Mononuclear cell (primary cell): ENCODE measurements around the gene OR5C1. TPM values are rescaled to one million over a fixed set of nuclear protein-coding genes. Genes with fewer than 3 reads are reported as not detected.
"Not testable (repeated sequence)": the region's sequence is repeated elsewhere in the genome, so short reads cannot be mapped to it uniquely, and the experiment has no call there.

Experiments
- H3K27me3 ChIP-seq: 2 replicates; pipeline ENCODE4 v1.6.0; 2011; ENCODE audit warnings: low read length, control low read depth; ENCODE audit not compliant: insufficient read depth
- H3K4me1 ChIP-seq: 2 replicates; pipeline ENCODE4 v1.5.1; 2011; ENCODE audit warnings: mild to moderate bottlenecking, low read length, control low read depth; ENCODE audit not compliant: insufficient read depth
- H3K4me3 ChIP-seq: 2 replicates; pipeline ENCODE4 v1.5.1; 2011; ENCODE audit warnings: mild to moderate bottlenecking, low read length, moderate library complexity
- H3K9me3 ChIP-seq: 2 replicates; pipeline ENCODE4 v1.5.1; 2011; ENCODE audit warnings: low read depth, mild to moderate bottlenecking, control low read depth, low read length
- total RNA-seq: library from RNA; depleted of rRNA; stranded (reverse); fragments of >200 nt; gene quantifications from one replicate; pipeline ENCODE4 v1.2.3, GENCODE V29; 2012

Gene OR5C1
- total RNA-seq, 1 donor = not detected

DNA sequence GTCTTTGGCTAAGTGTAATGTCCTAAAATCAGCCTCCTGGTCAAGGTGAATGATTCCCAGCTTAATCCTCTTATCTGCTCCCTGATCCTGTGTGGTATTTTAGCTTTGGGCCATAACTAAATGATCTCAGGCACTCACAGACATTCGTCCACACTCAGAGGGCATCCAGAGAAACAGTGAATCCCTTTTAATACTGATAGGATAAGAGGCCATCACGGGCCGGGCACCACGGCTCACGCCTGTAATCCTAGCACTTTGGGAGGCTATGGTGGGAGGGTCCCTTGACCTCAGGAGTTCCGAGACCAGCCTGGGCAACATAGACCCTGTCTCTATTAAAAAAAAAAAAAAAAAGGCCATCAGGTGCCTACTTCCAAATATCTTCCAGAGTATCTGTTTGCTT, 33.3 kb downstream of the OR5C1 start:
- H3K27me3 ChIP-seq = no peaks in the 10 kb centered on the region
- peaks cover 28% of the 10 kb centered on the region for H3K4me1 ChIP-seq
- H3K9me3 ChIP-seq = no peaks in the 10 kb centered on the region
- no peak overlapping the region for H3K4me3 ChIP-seq

GRCh38 chr9:122822938-122823337, 34.2 kb downstream of the OR5C1 start:
- Histone ChIP-seq H3K27me3 (no peaks in the 10 kb centered on the region), H3K9me3 (no peaks in the 10 kb centered on the region), H3K4me3 (no peak overlapping the region), H3K4me1 (peaks cover 37% of the 10 kb centered on the region)

- Histone ChIP-seq H3K4me3 (peak overlapping the region; percentile 99), H3K27me3 (no peaks in the 10 kb centered on the region), H3K4me1 (peaks cover 26% of the 10 kb centered on the region), H3K9me3 (no peaks in the 10 kb centered on the region)
Observed at GRCh38 chr9:122827761-122828093, 39.0 kb downstream of the OR5C1 start.

- H3K27me3 ChIP-seq, H3K9me3 ChIP-seq: not testable (repeated sequence)
- Histone ChIP-seq H3K4me1 (peaks cover 26% of the 10 kb centered on the region), H3K4me3 (peak overlapping the region; percentile 99)
Observed at GRCh38 chr9:122828965-122829284, 40.2 kb downstream of the OR5C1 start.

DNA sequence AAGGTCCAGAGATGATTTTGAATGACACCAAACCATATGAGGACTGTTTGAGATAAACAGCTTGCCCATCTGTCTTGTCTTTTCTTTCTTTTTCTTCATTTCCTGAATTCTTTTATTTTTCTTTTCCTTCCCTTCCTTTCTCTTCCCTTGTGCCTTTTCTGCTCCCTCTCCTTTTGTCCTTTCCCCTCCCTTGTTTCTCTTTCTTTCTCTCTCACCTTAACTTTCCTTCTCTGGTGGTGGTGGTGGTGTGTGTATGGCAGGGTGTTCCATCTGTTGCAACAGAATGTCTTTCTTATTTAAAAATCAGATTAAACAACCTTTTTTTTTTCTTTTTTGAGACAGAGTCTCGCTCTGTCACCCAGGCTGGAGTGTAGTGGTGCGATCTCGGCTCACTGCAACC, 43.5 kb downstream of the OR5C1 start:
- H3K27me3 ChIP-seq = no peaks in the 10 kb centered on the region
- H3K9me3 ChIP-seq = no peaks in the 10 kb centered on the region
- H3K4me3 ChIP-seq = no peak overlapping the region
- peaks cover 19% of the 10 kb centered on the region for H3K4me1 ChIP-seq

DNA sequence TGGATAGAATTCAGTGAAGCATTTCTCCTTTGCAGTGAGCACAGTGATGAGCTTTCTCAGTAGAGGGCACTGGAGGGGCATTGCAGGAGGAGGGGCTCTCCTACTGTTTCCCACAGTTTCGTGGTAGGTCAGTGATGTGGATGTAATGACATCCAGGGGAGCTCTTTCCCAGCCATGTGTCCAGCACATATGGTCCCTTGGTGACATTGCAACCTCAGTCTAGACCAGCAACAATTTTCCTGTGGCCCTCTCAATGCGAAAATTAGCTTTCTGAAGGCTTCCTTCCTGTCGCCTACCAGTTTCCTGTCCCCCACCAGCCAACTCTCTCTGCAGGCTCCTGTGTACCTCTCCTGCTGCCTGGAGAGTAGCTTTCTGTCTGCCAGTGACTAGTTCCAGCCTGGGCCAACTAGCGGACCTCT, 46.6 kb downstream of the OR5C1 start:
- no peak overlapping the region for H3K4me3 ChIP-seq
- H3K27me3 ChIP-seq = no peaks in the 10 kb centered on the region
- H3K4me1 ChIP-seq = peaks cover 7% of the 10 kb centered on the region
- no peaks in the 10 kb centered on the region for H3K9me3 ChIP-seq

GRCh38 chr9:122837266-122837850, 48.6 kb downstream of the OR5C1 start:
- Histone ChIP-seq H3K27me3 (no peaks in the 10 kb centered on the region), H3K4me1 (peaks cover 7% of the 10 kb centered on the region), H3K9me3 (no peaks in the 10 kb centered on the region), H3K4me3 (no peak overlapping the region)

- H3K9me3 ChIP-seq, H3K4me1 ChIP-seq, H3K4me3 ChIP-seq, H3K27me3 ChIP-seq: not testable (repeated sequence)
Observed at GRCh38 chr9:122838441-122838840, 49.7 kb downstream of the OR5C1 start.

Other genes starting within 250 kb of the OR5C1 start
- not detected for gene OR1N2, start 235.8 kb upstream of the OR5C1 start, total RNA-seq
- gene OR1L8, start 205.5 kb upstream of the OR5C1 start, total RNA-seq = 0.10 TPM
- gene OR1Q1, start 174.2 kb upstream of the OR5C1 start, total RNA-seq = not detected
- gene OR1B1, start 131.3 kb upstream of the OR5C1 start, total RNA-seq = 0.21 TPM
- gene OR1L1, start 127.2 kb upstream of the OR5C1 start, total RNA-seq = not detected
- not detected for gene OR1L3, start 113.8 kb upstream of the OR5C1 start, total RNA-seq
- gene OR1L4, start 64.9 kb upstream of the OR5C1 start, total RNA-seq = not detected
- gene OR1L6, start 46.6 kb upstream of the OR5C1 start, total RNA-seq = not detected
- gene OR1K1, start 11.2 kb downstream of the OR5C1 start, total RNA-seq = not detected
- gene PDCL, start 39.7 kb downstream of the OR5C1 start, total RNA-seq = 23.8 TPM
- gene RC3H2, start 116.4 kb downstream of the OR5C1 start, total RNA-seq = 90.0 TPM
- 11.2 TPM for gene ZBTB6, start 124.4 kb downstream of the OR5C1 start, total RNA-seq
- 7.5 TPM for gene ZBTB26, start 142.6 kb downstream of the OR5C1 start, total RNA-seq
- gene RABGAP1, start 152.1 kb downstream of the OR5C1 start, total RNA-seq = 33.8 TPM
- gene GPR21, start 244.7 kb downstream of the OR5C1 start, total RNA-seq = 3.1 TPM